HepG2 (cell line): ENCODE results near the gene ATXN7L3. TPM values are rescaled to one million over a fixed set of nuclear protein-coding genes. Genes with fewer than 3 reads are reported as not detected.
A peak's percentile ranks its signal among the peaks of the same experiment; 100 is the strongest.

ENCODE experiments used
- ATAC-seq: fragments of 200-7000 bp; cut with Tn5 transposase; 3 replicates; pipeline ENCODE4 v1.9.1; 2020; ENCODE audit warnings: mild to moderate bottlenecking, moderate library complexity
- BruUV-seq: library from RNA; stranded (reverse); fragments of 400-500 nt; replicated peaks from 2 replicates; lab custom pipeline; 2021; lab: Mats Ljungman, UMichigan
- CTCF ChIA-PET: fragments of 300-600 bp; formaldehyde crosslinking; extraction: SDS; loops from one replicate; lab custom pipeline; 2021; ENCODE audit warnings: low total read pairs, inconsistent platforms, low intra/inter-chr PET ratio; lab: Yijun Ruan, JAX
- POLR2A ChIA-PET: fragments of 350-600 bp; sonication (Branson Sonifier 250); formaldehyde crosslinking; loops from one replicate; lab custom pipeline; 2020; ENCODE audit warnings: antibody characterized with exemption, inconsistent platforms; lab: Yijun Ruan, JAX
- DNase-seq: peaks from one replicate; pipeline ENCODE4 v3.0.0-alpha.2; 2015; ENCODE audit warnings: low spot score
- FAIRE-seq: peaks from 3 replicates; lab custom pipeline; 2011; peaks lifted over from hg19 to GRCh38; lab: Jason Lieb, UNC
- H2AFZ ChIP-seq: one replicate; pipeline ENCODE4 v1.6.1; 2011; ENCODE audit warnings: low read length, inconsistent platforms
- H3K27ac ChIP-seq: fragments of 300-600 bp; 3 replicates; pipeline ENCODE4 v1.8.0; 2011; ENCODE audit warnings: mixed run types, mild to moderate bottlenecking, mixed read lengths, low read length, inconsistent platforms; ENCODE audit not compliant: insufficient read depth; ENCODE audit errors: extremely low read length
- H3K27me3 ChIP-seq, 2 experiments: fragments of 200-600 bp in 1 of 2; 2 replicates in 1 of 2; 3 replicates in 1 of 2; pipeline versions ENCODE4 v1.6.0 to v1.8.0; 2011; ENCODE audit warnings: low read length in 2 of 2, mild to moderate bottlenecking in 2 of 2, moderate library complexity in 2 of 2, inconsistent platforms in 1 of 2; ENCODE audit not compliant: insufficient read depth in 2 of 2, control insufficient read depth in 1 of 2
- H3K36me3 ChIP-seq, 2 experiments: fragments of 200-600 bp in 1 of 2; replicated peaks in 1 of 2; 2 replicates in 1 of 2; 3 replicates in 1 of 2; pipeline versions ENCODE4 v1.5.1 to v1.8.0; 2011; ENCODE audit warnings: low read length in 2 of 2, inconsistent platforms in 1 of 2; ENCODE audit not compliant: insufficient read depth in 2 of 2, control insufficient read depth in 1 of 2
- H3K4me1 ChIP-seq: 2 replicates; pipeline ENCODE4 v1.5.1; 2012; ENCODE audit warnings: low read length, inconsistent platforms; ENCODE audit not compliant: insufficient read depth
- H3K4me2 ChIP-seq: 2 replicates; pipeline ENCODE4 v1.6.0; 2011; ENCODE audit warnings: low read depth, low read length, inconsistent platforms
- H3K4me3 ChIP-seq, 3 experiments: fragments of 200-600 bp in 1 of 3; sonication (generic), shearing (Covaris generic) in 1 of 3; replicated peaks in 1 of 3; 2 replicates each; pipeline ENCODE4 v1.5.1; 2011 to 2016; ENCODE audit warnings: low read length in 3 of 3, inconsistent platforms in 2 of 3, low read depth in 2 of 3, mild to moderate bottlenecking in 2 of 3, control low read depth in 1 of 3, mixed read lengths in 1 of 3; ENCODE audit not compliant: insufficient read depth in 1 of 3
- H3K79me2 ChIP-seq: one replicate; pipeline ENCODE4 v1.6.1; 2011; ENCODE audit warnings: low read length, inconsistent platforms; ENCODE audit not compliant: insufficient read depth
- H3K9ac ChIP-seq: 2 replicates; pipeline ENCODE4 v1.6.0; 2011; ENCODE audit warnings: mild to moderate bottlenecking, low read depth, low read length, inconsistent platforms; ENCODE audit not compliant: insufficient read depth
- H3K9me3 ChIP-seq: 2 replicates; pipeline ENCODE4 v1.5.1; 2012; ENCODE audit warnings: mild to moderate bottlenecking, low read length
- H4K20me1 ChIP-seq: 2 replicates; pipeline ENCODE4 v1.6.0; 2011; ENCODE audit warnings: inconsistent platforms, mild to moderate bottlenecking, low read length, moderate library complexity; ENCODE audit not compliant: insufficient read depth
- AKAP8 ChIP-seq: sonication (generic); formaldehyde crosslinking; IDR thresholded peaks from 2 replicates; pipeline ENCODE4 v1.5.1; 2020; ENCODE audit warnings: mild to moderate bottlenecking, missing genetic modification reagents
- ARNTL ChIP-seq: sonication (generic); formaldehyde crosslinking; IDR thresholded peaks from 2 replicates; pipeline ENCODE4 v1.4.0; 2020; ENCODE audit warnings: mild to moderate bottlenecking, missing genetic modification reagents
- ATM ChIP-seq: fragments of 450-650 bp; IDR thresholded peaks from 2 replicates; pipeline ENCODE4 v1.7.1; 2017; ENCODE audit warnings: mild to moderate bottlenecking, borderline replicate concordance
- CCDC6 ChIP-seq: sonication (generic); formaldehyde crosslinking; IDR thresholded peaks from 2 replicates; pipeline ENCODE4 v1.8.1; 2022; ENCODE audit warnings: mild to moderate bottlenecking, missing genetic modification reagents, moderate library complexity
- HDAC1 ChIP-seq: sonication (generic); formaldehyde crosslinking; IDR thresholded peaks from 2 replicates; pipeline ENCODE4 v1.5.1; 2020; ENCODE audit warnings: mild to moderate bottlenecking, missing genetic modification reagents
- MAX ChIP-seq: IDR thresholded peaks from 2 replicates; pipeline ENCODE4 v1.6.1; 2012; ENCODE audit warnings: inconsistent platforms
- NR2F1 ChIP-seq, 2 experiments: fragments of 450-650 bp in 1 of 2; formaldehyde crosslinking in 1 of 2; IDR thresholded peaks; 2 replicates each; pipeline versions ENCODE4 v1.5.0 to v1.6.1; 2016 to 2020; ENCODE audit warnings: mild to moderate bottlenecking in 1 of 2, missing compliant biosample characterization in 1 of 2, missing genetic modification reagents in 1 of 2, moderate library complexity in 1 of 2
- SPEN ChIP-seq: sonication (generic); formaldehyde crosslinking; IDR thresholded peaks from 2 replicates; pipeline ENCODE4 v1.5.1; 2020; ENCODE audit warnings: low read depth, mild to moderate bottlenecking, missing genetic modification reagents
- TGIF2 ChIP-seq: IDR thresholded peaks from 2 replicates; pipeline ENCODE4 v1.6.1; 2016; ENCODE audit warnings: control low read depth, missing compliant biosample characterization
- ZFX ChIP-seq: sonication (generic); formaldehyde crosslinking; IDR thresholded peaks from 2 replicates; pipeline ENCODE4 v1.4.0; 2020; ENCODE audit warnings: mild to moderate bottlenecking, low read depth, missing genetic modification reagents, moderate library complexity
- ZNF235 ChIP-seq: sonication (generic); formaldehyde crosslinking; IDR thresholded peaks from 2 replicates; pipeline ENCODE4 v1.8.1; 2023; ENCODE audit warnings: mild to moderate bottlenecking, missing genetic modification reagents, borderline replicate concordance
- ZNF513 ChIP-seq: sonication (generic); formaldehyde crosslinking; conservative IDR thresholded peaks from 2 replicates; pipeline ENCODE4 v1.5.0; 2020; ENCODE audit warnings: missing genetic modification reagents
- ZNF615 ChIP-seq: sonication (generic); formaldehyde crosslinking; IDR thresholded peaks from 2 replicates; pipeline ENCODE4 v1.5.0; 2020; ENCODE audit warnings: mild to moderate bottlenecking, missing genetic modification reagents, borderline replicate concordance
- ZNF761 ChIP-seq: sonication (generic); formaldehyde crosslinking; conservative IDR thresholded peaks from 2 replicates; pipeline ENCODE4 v1.4.0; 2020; ENCODE audit warnings: mild to moderate bottlenecking, missing genetic modification reagents
- WGBS: methylation state at CpG from one replicate; pipeline ENCODE4 v1.1.6; 2017; ENCODE audit warnings: low lambda C conversion rate; 5-methylcytosine and 5-hydroxymethylcytosine counted together
- in situ Hi-C: cut with HindIII; loops from 2 replicates; pipeline ENCODE4 v1.10.0; 2017; ENCODE audit warnings: low pct_unique_long_range_greater_than_20kb; ENCODE audit not compliant: extremely low pct_ligation_motif_present
- intact Hi-C: fragments of 100-400 bp; cut with micrococcal nuclease; formaldehyde crosslinking; loops from one replicate; pipeline ENCODE4 v1.10.0; 2022; ENCODE audit not compliant: unreplicated experiment
- polyA plus RNA-seq, 8 experiments: library from polyadenylated mRNA; depleted of rRNA in 3 of 8; stranded (reverse) in 7 of 8; unstranded in 1 of 8; fragments of >200 nt; fragmentation: Illumina TruSeq in 4 of 8; extraction: Trizol in 4 of 8; gene quantifications; 2 replicates each; pipeline versions ENCODE4 v1.2.1 to v1.2.3, GENCODE V29; 2011 to 2016; ENCODE audit warnings: low read depth in 4 of 8, missing spikeins in 1 of 8, mixed read lengths in 1 of 8; ENCODE audit not compliant: insufficient read depth in 1 of 8
- total RNA-seq, 5 experiments: library from RNA; depleted of rRNA; stranded (reverse); fragments of >200 nt; fragmentation: Illumina TruSeq; extraction: Trizol; gene quantifications; 2 replicates each; pipeline ENCODE4 v1.2.3, GENCODE V29; 2016; ENCODE audit warnings: low read depth in 1 of 5
- TF ChIP-seq, protein P1 (sequence below): sonication (generic); formaldehyde crosslinking; IDR thresholded peaks from 2 replicates; pipeline ENCODE4 v1.4.0; 2020; ENCODE audit warnings: mild to moderate bottlenecking, missing genetic modification reagents
- TF ChIP-seq, protein P2 (sequence below): sonication (generic); formaldehyde crosslinking; IDR thresholded peaks from 2 replicates; pipeline ENCODE4 v1.5.0; 2020; ENCODE audit warnings: mild to moderate bottlenecking, missing genetic modification reagents

The ATXN7L3 gene
- total and polyA plus RNA-seq, 2 of the 13 experiments (the other 11 are each of a cell fraction or from before 2014, with no cell fraction given): 44.5 to 59.1 TPM

GRCh38 chr17:44198721-44199552 is 747 bp downstream of the ATXN7L3 start:
- intact Hi-C loops: no loop called here
- ATAC-seq: peak; percentile 13
- TF ChIP-seq ZNF761 (peak; percentile 43; the same call in 1 of the 2 replicates), ZNF513 (CRISPR knock-in tag) (no peak), NR2F1 (CRISPR knock-in tag; IDR thresholded peaks at IDR 0.05) (0 out of 4 replicates have a peak, but pooled peaks of 1 of the 2 experiments have one; percentile 33), ZFX (CRISPR knock-in tag) (peak; percentile 47), ZNF235 (CRISPR knock-in tag) (0 out of 2 replicates have a peak, but pooled peaks have one; percentile 51), MAX (no peak), ARNTL (CRISPR knock-in tag) (0 out of 2 replicates have a peak, but pooled peaks have one; percentile 21), ZNF615 (CRISPR knock-in tag) (0 out of 2 replicates have a peak, but pooled peaks have one; percentile 39), CCDC6 (CRISPR knock-in tag) (0 out of 2 replicates have a peak, but pooled peaks have one; percentile 2), TGIF2 (CRISPR knock-in tag) (no peak), AKAP8 (CRISPR knock-in tag) (peak; percentile 82), ATM (no peak), SPEN (CRISPR knock-in tag) (peak; percentile 40; the same call in 1 of the 2 replicates), HDAC1 (CRISPR knock-in tag) (no peak; the same call in 1 of the 2 replicates)
- TF ChIP-seq, protein P1, sequence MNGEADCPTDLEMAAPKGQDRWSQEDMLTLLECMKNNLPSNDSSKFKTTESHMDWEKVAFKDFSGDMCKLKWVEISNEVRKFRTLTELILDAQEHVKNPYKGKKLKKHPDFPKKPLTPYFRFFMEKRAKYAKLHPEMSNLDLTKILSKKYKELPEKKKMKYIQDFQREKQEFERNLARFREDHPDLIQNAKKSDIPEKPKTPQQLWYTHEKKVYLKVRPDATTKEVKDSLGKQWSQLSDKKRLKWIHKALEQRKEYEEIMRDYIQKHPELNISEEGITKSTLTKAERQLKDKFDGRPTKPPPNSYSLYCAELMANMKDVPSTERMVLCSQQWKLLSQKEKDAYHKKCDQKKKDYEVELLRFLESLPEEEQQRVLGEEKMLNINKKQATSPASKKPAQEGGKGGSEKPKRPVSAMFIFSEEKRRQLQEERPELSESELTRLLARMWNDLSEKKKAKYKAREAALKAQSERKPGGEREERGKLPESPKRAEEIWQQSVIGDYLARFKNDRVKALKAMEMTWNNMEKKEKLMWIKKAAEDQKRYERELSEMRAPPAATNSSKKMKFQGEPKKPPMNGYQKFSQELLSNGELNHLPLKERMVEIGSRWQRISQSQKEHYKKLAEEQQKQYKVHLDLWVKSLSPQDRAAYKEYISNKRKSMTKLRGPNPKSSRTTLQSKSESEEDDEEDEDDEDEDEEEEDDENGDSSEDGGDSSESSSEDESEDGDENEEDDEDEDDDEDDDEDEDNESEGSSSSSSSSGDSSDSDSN: peak; percentile 53
- TF ChIP-seq, protein P2, sequence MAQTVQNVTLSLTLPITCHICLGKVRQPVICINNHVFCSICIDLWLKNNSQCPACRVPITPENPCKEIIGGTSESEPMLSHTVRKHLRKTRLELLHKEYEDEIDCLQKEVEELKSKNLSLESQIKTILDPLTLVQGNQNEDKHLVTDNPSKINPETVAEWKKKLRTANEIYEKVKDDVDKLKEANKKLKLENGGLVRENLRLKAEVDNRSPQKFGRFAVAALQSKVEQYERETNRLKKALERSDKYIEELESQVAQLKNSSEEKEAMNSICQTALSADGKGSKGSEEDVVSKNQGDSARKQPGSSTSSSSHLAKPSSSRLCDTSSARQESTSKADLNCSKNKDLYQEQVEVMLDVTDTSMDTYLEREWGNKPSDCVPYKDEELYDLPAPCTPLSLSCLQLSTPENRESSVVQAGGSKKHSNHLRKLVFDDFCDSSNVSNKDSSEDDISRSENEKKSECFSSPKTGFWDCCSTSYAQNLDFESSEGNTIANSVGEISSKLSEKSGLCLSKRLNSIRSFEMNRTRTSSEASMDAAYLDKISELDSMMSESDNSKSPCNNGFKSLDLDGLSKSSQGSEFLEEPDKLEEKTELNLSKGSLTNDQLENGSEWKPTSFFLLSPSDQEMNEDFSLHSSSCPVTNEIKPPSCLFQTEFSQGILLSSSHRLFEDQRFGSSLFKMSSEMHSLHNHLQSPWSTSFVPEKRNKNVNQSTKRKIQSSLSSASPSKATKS: no peak

More at GRCh38 chr17:44198721-44199552, 747 bp downstream of the ATXN7L3 start:
- 1% methylated on average over 14 of the region's 68 CpGs for WGBS
- ChIA-PET POLR2A (interaction anchor here (0.6 to 4.1 kb wide), 19 partner anchors 8 to 636 kb away, joined by 3 to 71 read pairs (median 5); partner anchors contain the start of genes GRN, HDAC5, RUNDC3A and TMUB2), CTCF (no interaction called here)
- Histone ChIP-seq H3K9ac (peak overlapping the region; percentile 84), H4K20me1 (0 out of 2 replicates have a peak, but pooled peaks cover 7% of the 10 kb centered on the region), H3K4me2 (peak overlapping the region; percentile 91), H3K4me1 (peaks cover 38% of the 10 kb centered on the region), H3K27ac (peak overlapping the region; percentile 77), H3K79me2 (peaks cover 19% of the 10 kb centered on the region), H3K9me3 (no peaks in the 10 kb centered on the region), H3K27me3 (no peaks in the 10 kb centered on the region; a peak in 1 of 5 replicates), H3K36me3 (peaks cover 14 to 34% of the 10 kb centered on the region in 2 experiments), H3K4me3 (peak overlapping the region; percentile 73 to 91 (median 86)), H2AFZ (no peak overlapping the region)
- FAIRE-seq (no peak), DNase-seq (no peak)
- in situ Hi-C loops: no loop called here
- BruUV-seq: no TSS peak
